Colonic mucosa (tissue), 4 donors: ENCODE measurements around the gene CADM3. TPM values are rescaled to one million over a fixed set of nuclear protein-coding genes. Genes with fewer than 3 reads are reported as not detected.

Source experiments
- DNase-seq: peaks from one replicate; pipeline ENCODE4 v3.0.0-alpha.2; 2020
- H3K27ac ChIP-seq: fragments of 200-600 bp; one replicate; pipeline ENCODE4 v1.8.0; 2021
- H3K27me3 ChIP-seq: fragments of 200-600 bp; one replicate; pipeline ENCODE4 v1.8.0; 2021
- H3K36me3 ChIP-seq: fragments of 200-600 bp; one replicate; pipeline ENCODE4 v1.8.0; 2021
- H3K4me1 ChIP-seq: fragments of 200-600 bp; one replicate; pipeline ENCODE4 v1.8.0; 2021; ENCODE audit warnings: mild to moderate bottlenecking
- H3K4me3 ChIP-seq: fragments of 200-600 bp; one replicate; pipeline ENCODE4 v1.8.0; 2021
- H3K9ac ChIP-seq, 2 donors: one replicate each; pipeline ENCODE4 v1.7.0; 2013; ENCODE audit warnings: control low read depth in 2 of 2, low read depth in 2 of 2, low read length in 2 of 2
- H3K9me3 ChIP-seq: fragments of 200-600 bp; one replicate; pipeline ENCODE4 v1.8.0; 2021
- intact Hi-C: fragments of 100-400 bp; cut with DNase I; formaldehyde crosslinking; loops from one replicate; pipeline ENCODE4 v1.14.1; 2022
- total RNA-seq, 2 donors: library from RNA; stranded (reverse); fragmentation: NEBNext Ultra II Directional in 1 of 2; extraction: Animal tissue kit (Norgen Biotek cat#: 25700) in 1 of 2; gene quantifications; one replicate each; pipeline ENCODE4 v1.2.1, GENCODE V29; 2021
- TF ChIP-seq, protein P1 (sequence below): fragments of 200-600 bp; IDR thresholded peaks from one replicate; pipeline ENCODE4 v1.8.0; 2022; ENCODE audit warnings: antibody characterized with exemption, mild to moderate bottlenecking
- donor health status: healthy.
- donor health status: DM: no; HTN: no; CAD: no.
- donor health status: DM: no; HTN: no; CAD: no.

CADM3 gene
- total RNA-seq, 2 donors from 2014 or later, result 2.7 to 8.7 TPM

DNA sequence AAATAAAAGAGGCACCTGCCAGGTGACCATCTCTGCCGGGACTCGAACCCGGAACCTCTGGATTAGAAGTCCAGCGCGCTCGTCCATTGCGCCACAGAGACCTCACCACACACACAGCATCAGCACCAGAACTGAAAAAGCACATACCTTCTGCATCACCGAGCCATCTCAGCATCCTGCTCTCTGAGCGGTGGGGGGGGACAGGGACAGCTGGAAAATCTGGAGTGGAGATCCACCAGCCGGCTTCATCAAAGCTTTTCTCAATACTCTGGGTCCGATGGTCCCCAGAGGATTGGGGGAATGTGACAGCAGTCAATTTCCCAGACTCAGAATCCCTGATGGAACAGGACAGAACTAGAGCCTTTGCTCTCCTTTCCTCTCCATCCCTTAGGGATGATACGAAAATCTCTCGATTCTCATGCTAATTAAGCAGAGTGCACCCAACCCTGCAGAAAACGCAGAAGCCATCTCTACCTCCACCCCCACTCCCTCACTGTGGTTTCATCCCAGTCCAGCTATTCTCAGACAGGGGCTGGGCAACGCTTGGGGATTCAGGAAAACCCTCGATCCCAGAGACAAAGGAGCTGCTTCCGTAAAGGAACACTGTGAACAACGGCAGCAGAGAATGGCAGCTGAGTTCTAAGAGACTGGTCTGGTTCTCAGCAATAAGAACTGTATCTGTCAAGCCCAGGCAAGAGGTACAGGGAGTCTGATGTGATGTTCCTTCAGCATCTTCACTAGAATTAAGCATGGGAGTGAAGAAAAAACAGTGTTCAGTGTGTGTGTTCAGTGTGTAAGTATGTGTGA lies 29.6 kb upstream of the CADM3 start:
- Histone ChIP-seq H3K27ac (no peak overlapping the region), H3K9me3 (no peaks in the 10 kb centered on the region), H3K27me3 (no peaks in the 10 kb centered on the region), H3K4me1 (no peaks in the 10 kb centered on the region), H3K36me3 (no peaks in the 10 kb centered on the region), H3K9ac (no peak overlapping the region), H3K4me3 (no peak overlapping the region)
- no peak for DNase-seq
- TF ChIP-seq, protein P1, sequence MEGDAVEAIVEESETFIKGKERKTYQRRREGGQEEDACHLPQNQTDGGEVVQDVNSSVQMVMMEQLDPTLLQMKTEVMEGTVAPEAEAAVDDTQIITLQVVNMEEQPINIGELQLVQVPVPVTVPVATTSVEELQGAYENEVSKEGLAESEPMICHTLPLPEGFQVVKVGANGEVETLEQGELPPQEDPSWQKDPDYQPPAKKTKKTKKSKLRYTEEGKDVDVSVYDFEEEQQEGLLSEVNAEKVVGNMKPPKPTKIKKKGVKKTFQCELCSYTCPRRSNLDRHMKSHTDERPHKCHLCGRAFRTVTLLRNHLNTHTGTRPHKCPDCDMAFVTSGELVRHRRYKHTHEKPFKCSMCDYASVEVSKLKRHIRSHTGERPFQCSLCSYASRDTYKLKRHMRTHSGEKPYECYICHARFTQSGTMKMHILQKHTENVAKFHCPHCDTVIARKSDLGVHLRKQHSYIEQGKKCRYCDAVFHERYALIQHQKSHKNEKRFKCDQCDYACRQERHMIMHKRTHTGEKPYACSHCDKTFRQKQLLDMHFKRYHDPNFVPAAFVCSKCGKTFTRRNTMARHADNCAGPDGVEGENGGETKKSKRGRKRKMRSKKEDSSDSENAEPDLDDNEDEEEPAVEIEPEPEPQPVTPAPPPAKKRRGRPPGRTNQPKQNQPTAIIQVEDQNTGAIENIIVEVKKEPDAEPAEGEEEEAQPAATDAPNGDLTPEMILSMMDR, result no peak
- intact Hi-C loops, result no loop called here

DNA sequence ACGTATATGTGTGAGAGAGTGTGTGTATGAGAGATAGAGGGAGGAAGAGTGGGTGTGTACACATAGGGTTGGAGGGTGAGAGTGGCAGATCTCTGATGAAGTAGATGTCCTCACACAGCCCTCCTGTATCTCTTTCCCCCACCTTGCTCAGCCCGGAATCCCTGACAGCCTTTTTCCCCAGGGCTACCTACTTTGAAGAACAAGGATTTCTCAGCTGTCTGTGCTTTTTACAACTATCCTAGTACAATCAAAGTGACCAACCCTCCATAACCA lies 29.1 kb upstream of the CADM3 start:
- H3K4me3 ChIP-seq, result no peak overlapping the region
- H3K9ac ChIP-seq, result no peak overlapping the region
- no peaks in the 10 kb centered on the region for H3K36me3 ChIP-seq
- H3K27ac ChIP-seq, result no peak overlapping the region
- no peaks in the 10 kb centered on the region for H3K4me1 ChIP-seq
- no peaks in the 10 kb centered on the region for H3K27me3 ChIP-seq
- TF ChIP-seq, protein P1, result no peak
- no peak for DNase-seq
- H3K9me3 ChIP-seq, result no peaks in the 10 kb centered on the region
- intact Hi-C loops, result no loop called here

GRCh38 chr1:159142726-159143510 lies 28.5 kb upstream of the CADM3 start:
- no peak overlapping the region for H3K9ac ChIP-seq
- TF ChIP-seq, protein P1, result no peak
- H3K4me3 ChIP-seq, result no peak overlapping the region
- no peaks in the 10 kb centered on the region for H3K27me3 ChIP-seq
- DNase-seq, result no peak
- no peaks in the 10 kb centered on the region for H3K4me1 ChIP-seq
- intact Hi-C loops, result no loop called here
- H3K9me3 ChIP-seq, result no peaks in the 10 kb centered on the region
- H3K36me3 ChIP-seq, result no peaks in the 10 kb centered on the region
- no peak overlapping the region for H3K27ac ChIP-seq

DNA sequence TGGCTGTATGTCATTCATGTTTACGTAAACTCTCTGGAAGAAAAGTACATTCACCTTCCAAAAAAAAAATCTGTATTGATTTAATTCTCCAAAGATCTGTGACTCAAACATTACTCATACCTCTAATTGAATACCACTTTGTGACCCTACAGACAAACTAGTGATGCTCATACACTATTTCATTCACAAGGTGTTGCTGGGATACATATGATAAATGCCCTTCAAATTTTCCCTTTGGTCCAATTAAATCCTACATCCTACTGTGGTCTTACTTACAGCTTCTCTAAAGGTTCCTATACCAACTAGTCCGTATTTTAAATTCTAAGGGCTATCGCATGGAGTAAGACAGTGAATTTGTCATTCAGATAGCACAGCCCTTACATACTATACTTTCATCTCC lies 26.8 kb upstream of the CADM3 start:
- Histone ChIP-seq H3K27me3 (no peaks in the 10 kb centered on the region), H3K36me3 (no peaks in the 10 kb centered on the region), H3K4me3 (no peak overlapping the region), H3K4me1 (no peaks in the 10 kb centered on the region), H3K27ac (no peak overlapping the region), H3K9me3 (no peaks in the 10 kb centered on the region), H3K9ac (no peak overlapping the region)
- DNase-seq, result no peak
- intact Hi-C loops, result no loop called here
- TF ChIP-seq, protein P1, result no peak

DNA sequence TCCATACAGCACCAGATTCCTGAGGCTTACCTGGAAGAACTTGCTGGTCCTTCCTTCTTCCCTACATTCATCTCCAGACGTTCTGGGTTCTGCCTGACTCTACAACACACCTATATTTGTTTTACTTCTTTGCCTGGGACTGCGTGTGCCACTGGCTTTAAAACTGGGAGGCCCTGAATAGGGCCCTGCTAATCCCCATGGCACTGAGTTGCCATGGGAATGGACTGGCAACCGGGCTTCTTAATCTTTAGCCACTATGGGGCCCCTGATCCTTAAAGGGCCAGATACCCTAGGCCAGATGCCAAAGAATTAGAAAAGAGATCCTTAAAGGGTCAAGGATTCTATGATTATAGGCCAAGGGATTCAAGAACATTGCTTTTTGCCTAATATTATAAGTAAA lies 24.4 kb upstream of the CADM3 start:
- Histone ChIP-seq H3K27me3 (no peaks in the 10 kb centered on the region), H3K9me3 (no peaks in the 10 kb centered on the region), H3K4me3 (no peak overlapping the region), H3K36me3 (no peaks in the 10 kb centered on the region), H3K4me1 (no peaks in the 10 kb centered on the region), H3K27ac (no peak overlapping the region), H3K9ac (no peak overlapping the region)
- no peak for DNase-seq
- intact Hi-C loops, result no loop called here
- TF ChIP-seq, protein P1, result no peak
